Astrocyte of the cerebellum (primary cell): ENCODE results near the gene ST6GALNAC5.

Source experiments
- DNase-seq: peaks from one replicate; pipeline ENCODE4 v3.0.0-alpha.2; 2011; ENCODE audit warnings: low read depth
- H3K4me3 ChIP-seq: 2 replicates; pipeline ENCODE4 v1.5.1; 2011; ENCODE audit warnings: mild to moderate bottlenecking, low read depth, low read length, moderate library complexity
- in situ Hi-C: cut with HindIII; loops from 2 replicates; pipeline ENCODE4 v1.10.0; 2017; ENCODE audit warnings: low sequenced_read_pairs
- TF ChIP-seq, protein P1 (sequence below): IDR thresholded peaks from 2 replicates; pipeline ENCODE4 v1.5.1; 2012; ENCODE audit warnings: low read length, low read depth, moderate library complexity, mild to moderate bottlenecking; ENCODE audit errors: missing control alignments

The ST6GALNAC5 gene

GRCh38 chr1:77064246-77064645, 197.0 kb downstream of the ST6GALNAC5 start:
- in situ Hi-C loops: no loop called here
- no peak overlapping the region for H3K4me3 ChIP-seq
- TF ChIP-seq, protein P1, sequence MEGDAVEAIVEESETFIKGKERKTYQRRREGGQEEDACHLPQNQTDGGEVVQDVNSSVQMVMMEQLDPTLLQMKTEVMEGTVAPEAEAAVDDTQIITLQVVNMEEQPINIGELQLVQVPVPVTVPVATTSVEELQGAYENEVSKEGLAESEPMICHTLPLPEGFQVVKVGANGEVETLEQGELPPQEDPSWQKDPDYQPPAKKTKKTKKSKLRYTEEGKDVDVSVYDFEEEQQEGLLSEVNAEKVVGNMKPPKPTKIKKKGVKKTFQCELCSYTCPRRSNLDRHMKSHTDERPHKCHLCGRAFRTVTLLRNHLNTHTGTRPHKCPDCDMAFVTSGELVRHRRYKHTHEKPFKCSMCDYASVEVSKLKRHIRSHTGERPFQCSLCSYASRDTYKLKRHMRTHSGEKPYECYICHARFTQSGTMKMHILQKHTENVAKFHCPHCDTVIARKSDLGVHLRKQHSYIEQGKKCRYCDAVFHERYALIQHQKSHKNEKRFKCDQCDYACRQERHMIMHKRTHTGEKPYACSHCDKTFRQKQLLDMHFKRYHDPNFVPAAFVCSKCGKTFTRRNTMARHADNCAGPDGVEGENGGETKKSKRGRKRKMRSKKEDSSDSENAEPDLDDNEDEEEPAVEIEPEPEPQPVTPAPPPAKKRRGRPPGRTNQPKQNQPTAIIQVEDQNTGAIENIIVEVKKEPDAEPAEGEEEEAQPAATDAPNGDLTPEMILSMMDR: no peak
- DNase-seq: no peak

DNA sequence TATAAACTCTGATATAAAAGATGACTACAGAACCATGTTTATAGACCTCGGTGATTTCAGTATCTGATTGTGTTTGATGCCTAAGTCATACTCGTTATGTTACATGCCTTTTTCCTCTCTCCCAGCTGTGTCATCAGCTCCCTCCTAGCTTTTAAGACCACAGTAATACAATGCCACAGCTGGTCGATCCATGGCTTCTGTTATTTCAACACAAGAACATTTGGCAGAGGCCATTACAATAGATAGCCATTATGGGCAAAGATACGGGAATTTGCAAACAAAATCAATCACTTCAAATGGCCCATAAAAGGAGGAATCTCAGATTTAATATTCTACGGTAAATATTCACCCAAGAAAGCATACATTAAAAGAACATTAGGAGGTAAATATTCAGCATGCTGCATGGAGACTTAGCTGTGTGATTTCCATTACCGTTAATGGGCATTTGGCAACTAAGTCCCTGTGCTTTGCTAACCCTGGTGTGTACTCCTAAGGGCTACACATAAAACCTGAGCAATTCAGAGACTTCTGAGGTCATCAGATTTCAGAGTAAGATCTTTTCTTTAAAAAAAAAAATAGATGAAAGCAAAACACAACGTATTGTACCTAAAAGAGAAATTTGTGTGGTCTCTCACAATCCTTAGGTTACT, 198.5 kb downstream of the ST6GALNAC5 start:
- no peak for DNase-seq
- TF ChIP-seq, protein P1: no peak
- no peak overlapping the region for H3K4me3 ChIP-seq
- in situ Hi-C loops: no loop called here

DNA sequence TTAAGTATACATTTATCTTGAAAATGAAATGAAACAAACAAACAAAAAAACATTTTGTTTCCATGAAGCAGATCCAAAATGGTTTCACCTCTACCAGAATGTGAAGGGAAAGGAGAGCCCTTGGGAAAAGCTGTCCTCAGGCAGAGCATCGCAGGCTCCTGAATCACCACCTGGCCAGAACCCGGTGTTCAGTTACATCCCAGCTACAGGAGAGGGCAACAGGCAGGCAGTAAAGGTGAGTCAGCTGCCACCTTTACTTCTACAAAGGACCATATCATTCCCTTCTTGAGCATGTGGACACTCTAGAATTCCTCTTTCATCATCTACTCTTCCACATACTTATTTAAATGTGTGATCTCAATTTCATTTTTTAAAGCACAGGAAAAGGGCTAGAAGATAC, 200.7 kb downstream of the ST6GALNAC5 start:
- DNase-seq: no peak
- TF ChIP-seq, protein P1: no peak

DNA sequence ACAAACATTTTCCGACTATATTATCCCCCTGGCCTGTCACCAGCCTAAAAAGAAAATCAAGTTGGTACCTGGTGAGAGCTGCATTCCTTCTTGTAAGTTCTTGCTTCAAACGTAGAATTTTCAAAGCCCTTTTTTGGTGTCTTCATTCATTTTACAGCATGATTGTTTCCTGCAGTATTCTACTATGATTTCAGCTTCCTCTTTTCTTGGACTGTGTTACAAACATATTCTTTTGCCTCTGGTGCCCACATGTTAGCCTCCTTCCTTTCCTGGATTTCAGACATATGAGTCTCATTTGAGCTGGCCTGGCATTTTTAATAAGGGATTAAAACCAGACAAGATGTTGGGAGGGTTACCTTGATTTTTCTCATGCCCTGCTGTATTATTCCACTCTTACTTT, 209.5 kb downstream of the ST6GALNAC5 start:
- DNase-seq: no peak
- in situ Hi-C loops: no loop called here
- TF ChIP-seq, protein P1: no peak

More for the DNA sequence above, 200.7 kb downstream of the ST6GALNAC5 start:
- in situ Hi-C loops: no loop called here
- no peak overlapping the region for H3K4me3 ChIP-seq

GRCh38 chr1:77081834-77082233, 214.6 kb downstream of the ST6GALNAC5 start:
- TF ChIP-seq, protein P1: no peak
- no peak overlapping the region for H3K4me3 ChIP-seq
- in situ Hi-C loops: no loop called here
- DNase-seq: no peak

More for the DNA sequence above, 209.5 kb downstream of the ST6GALNAC5 start:
- no peak overlapping the region for H3K4me3 ChIP-seq

DNA sequence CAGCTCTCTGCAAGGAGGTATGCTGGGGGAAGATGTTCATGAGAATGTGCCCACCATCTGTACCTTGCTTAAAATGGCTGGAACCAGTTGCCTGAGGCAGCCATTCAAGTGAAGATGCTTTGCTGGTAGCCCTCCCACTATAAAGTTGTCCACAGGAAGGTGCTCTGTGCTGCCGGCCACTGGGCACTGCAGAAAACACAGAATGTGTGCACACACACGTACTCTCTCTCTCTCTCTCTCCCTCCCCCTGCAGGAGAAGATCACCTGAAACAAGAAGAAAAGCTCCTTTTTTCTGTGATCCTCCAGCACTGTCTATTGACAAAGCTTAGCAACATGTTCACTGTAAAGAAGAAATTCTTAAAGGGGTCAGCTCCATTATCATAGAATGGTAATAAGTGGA, 217.2 kb downstream of the ST6GALNAC5 start:
- TF ChIP-seq, protein P1: no peak
- in situ Hi-C loops: no loop called here
- DNase-seq: no peak
- H3K4me3 ChIP-seq: no peak overlapping the region
